ENCODE data around the gene SLC19A1. TPM values are rescaled to one million over a fixed set of nuclear protein-coding genes. Genes with fewer than 3 reads are reported as not detected.
"Not testable (repeated sequence)": the region's sequence is repeated elsewhere in the genome, so short reads cannot be mapped to it uniquely, and the experiment has no call there.

Gene SLC19A1
- polyA plus RNA-seq, 1 of the 3 experiments (the other 2 are of a cell fraction): 15.0 TPM

GRCh38 chr21:45570071-45570470 lies 27.8 kb upstream of the SLC19A1 start:
- H3K9me3 ChIP-seq: no peaks in the 10 kb centered on the region
- TF ChIP-seq MXI1 (IDR thresholded peaks at IDR 0.05; ENCODE audit: low read depth, low read length): no peak
- H3K9ac ChIP-seq: no peak overlapping the region
- DNase-seq: no peak
- WGBS (ENCODE audit: low lambda C conversion rate): 85% methylated on average over 7 of the region's 7 CpGs
- H3K27ac ChIP-seq (ENCODE audit: low read depth in 2 of 2, low read length in 1 of 2): peak overlapping the region in 1 of 2 experiments; percentile 96; a peak in 1 of 4 replicates
- peaks cover 0 to 48% of the 10 kb centered on the region in 2 experiments; a peak in 2 of 4 replicates for H3K4me1 ChIP-seq (ENCODE audit: control insufficient read depth in 1 of 2, insufficient read depth in 2 of 2, low read depth in 1 of 2, low read length in 1 of 2)
- ChIA-PET POLR2A (no interaction called here), CTCF (interaction anchor here (1.7 to 3.7 kb wide), 3 partner anchors 14 to 250 kb away, joined by 4 to 38 read pairs (median 16); no protein-coding TSS in a partner anchor)
- no peaks in the 10 kb centered on the region for H3K79me2 ChIP-seq (ENCODE audit: insufficient read depth)
- H3F3A ChIP-seq (replicated peaks; ENCODE audit: insufficient read depth): no peaks in the 10 kb centered on the region
- no peak overlapping the region for H3K4me2 ChIP-seq
- 0 out of 2 replicates have a peak, but pooled peaks cover 5% of the 10 kb centered on the region for H3K27me3 ChIP-seq (ENCODE audit: insufficient read depth)
- no peaks in the 10 kb centered on the region for H3K9me2 ChIP-seq
- H4K20me1 ChIP-seq (ENCODE audit: insufficient read depth): no peaks in the 10 kb centered on the region
- H3K4me3 ChIP-seq (ENCODE audit: low read depth in 2 of 2, low read length in 1 of 2): no peak overlapping the region
- H3K36me3 ChIP-seq (replicated peaks in 1 of 2; ENCODE audit: control insufficient read depth in 1 of 2, insufficient read depth in 2 of 2, low read length in 1 of 2): no peaks in the 10 kb centered on the region
- no peak overlapping the region for H2AFZ ChIP-seq (ENCODE audit: low read depth)

- ChIA-PET CTCF (interaction anchor here (1.1 to 3.3 kb wide), 5 partner anchors 12 to 252 kb away, joined by 3 to 16 read pairs (median 4); no protein-coding TSS in a partner anchor), POLR2A (interaction anchor here (0.8 kb wide), 1 partner anchor 12 kb away, joined by 3 read pairs; no protein-coding TSS in a partner anchor)
- H2AFZ ChIP-seq (ENCODE audit: low read depth): no peak overlapping the region
- 0 out of 2 replicates have a peak, but pooled peaks cover 5% of the 10 kb centered on the region for H3K27me3 ChIP-seq (ENCODE audit: insufficient read depth)
- no peak for DNase-seq
- TF ChIP-seq EP300 (IDR thresholded peaks at IDR 0.05; ENCODE audit: borderline replicate concordance in 1 of 2, low read depth in 1 of 2, low read length in 1 of 2) (no peak), NFIC (IDR thresholded peaks at IDR 0.05; ENCODE audit: borderline replicate concordance) (no peak), RXRA (IDR thresholded peaks at IDR 0.05; ENCODE audit: borderline replicate concordance, low read depth) (no peak), MXI1 (IDR thresholded peaks at IDR 0.05; ENCODE audit: low read depth, low read length) (no peak), POLR2AphosphoS5 (IDR thresholded peaks at IDR 0.05; ENCODE audit: low read depth, low read length) (no peak), CHD2 (IDR thresholded peaks at IDR 0.05; ENCODE audit: low read length, partially characterized antibody) (no peak), FOXM1 (IDR thresholded peaks at IDR 0.05; ENCODE audit: low read depth) (no peak), TEAD4 (IDR thresholded peaks at IDR 0.05; ENCODE audit: borderline replicate concordance, insufficient read depth) (no peak), NRF1 (IDR thresholded peaks at IDR 0.05; ENCODE audit: low read depth, low read length) (no peak)
- H4K20me1 ChIP-seq (ENCODE audit: insufficient read depth): no peaks in the 10 kb centered on the region
- no peaks in the 10 kb centered on the region for H3K36me3 ChIP-seq (replicated peaks in 1 of 2; ENCODE audit: control insufficient read depth in 1 of 2, insufficient read depth in 2 of 2, low read length in 1 of 2)
- 64% methylated on average over 3 of the region's 3 CpGs for WGBS (ENCODE audit: low lambda C conversion rate)
- H3K4me2 ChIP-seq: no peak overlapping the region
- no peaks in the 10 kb centered on the region for H3K79me2 ChIP-seq (ENCODE audit: insufficient read depth)
- no peaks in the 10 kb centered on the region for H3F3A ChIP-seq (replicated peaks; ENCODE audit: insufficient read depth)
- H3K9ac ChIP-seq: no peak overlapping the region
- H3K4me1 ChIP-seq (ENCODE audit: control insufficient read depth in 1 of 2, insufficient read depth in 2 of 2, low read depth in 1 of 2, low read length in 1 of 2): peaks cover 0 to 31% of the 10 kb centered on the region in 2 experiments; a peak in 2 of 4 replicates
- H3K9me3 ChIP-seq: no peaks in the 10 kb centered on the region
- H3K27ac ChIP-seq (ENCODE audit: low read depth in 2 of 2, low read length in 1 of 2): no peak overlapping the region
- H3K9me2 ChIP-seq: no peaks in the 10 kb centered on the region
- H3K4me3 ChIP-seq (ENCODE audit: low read depth in 2 of 2, low read length in 1 of 2): no peak overlapping the region
Measured at GRCh38 chr21:45568383-45568782, 26.1 kb upstream of the SLC19A1 start.

- POLR2A ChIA-PET; H3K36me3 ChIP-seq (replicated peaks in 1 of 2; ENCODE audit: control insufficient read depth in 1 of 2, insufficient read depth in 2 of 2, low read length in 1 of 2); H3K4me1 ChIP-seq (ENCODE audit: control insufficient read depth in 1 of 2, insufficient read depth in 2 of 2, low read depth in 1 of 2, low read length in 1 of 2); H2AFZ ChIP-seq (ENCODE audit: low read depth); H3K27me3 ChIP-seq (ENCODE audit: insufficient read depth); H3F3A ChIP-seq (replicated peaks; ENCODE audit: insufficient read depth); DNase-seq; H3K9me3 ChIP-seq; H3K27ac ChIP-seq (ENCODE audit: low read depth in 2 of 2, low read length in 1 of 2); H3K9ac ChIP-seq; H4K20me1 ChIP-seq (ENCODE audit: insufficient read depth); H3K4me3 ChIP-seq (ENCODE audit: low read depth in 2 of 2, low read length in 1 of 2); H3K9me2 ChIP-seq; H3K79me2 ChIP-seq (ENCODE audit: insufficient read depth); H3K4me2 ChIP-seq: not testable (repeated sequence)
- WGBS (ENCODE audit: low lambda C conversion rate): 84% methylated on average over 11 of the region's 11 CpGs
- CTCF ChIA-PET: interaction anchor here (3.0 kb wide), 1 partner anchor 8 kb away, joined by 19 read pairs; no protein-coding TSS in a partner anchor
Measured at GRCh38 chr21:45564137-45564536, 21.9 kb upstream of the SLC19A1 start.

Measured in SK-N-SH (cell line).